A673 (cell line): ENCODE measurements around the gene GOLGA3. TPM values are rescaled to one million over a fixed set of nuclear protein-coding genes. Genes with fewer than 3 reads are reported as not detected.

Experiments used
- BruUV-seq: library from RNA; stranded (reverse); fragments of 400-500 nt; replicated peaks from 2 replicates; lab custom pipeline; 2021; lab: Mats Ljungman, UMichigan
- CTCF ChIA-PET: fragments of 300-600 bp; sonication (Branson Sonifier 250); formaldehyde crosslinking; loops from one replicate; lab custom pipeline; 2022; ENCODE audit warnings: antibody characterized with exemption; lab: Charles Lee
- POLR2A ChIA-PET: fragments of 300-600 bp; sonication (Branson Sonifier 250); formaldehyde crosslinking; loops from one replicate; lab custom pipeline; 2022; ENCODE audit warnings: antibody characterized with exemption; ENCODE audit not compliant: low non-redundant PET; lab: Charles Lee
- DNase-seq: peaks from one replicate; pipeline ENCODE4 v3.0.0-alpha.2; 2015; ENCODE audit warnings: low spot score
- H3K27ac ChIP-seq: fragments of 200-600 bp; sonication (generic); 2 replicates; pipeline ENCODE4 v1.5.1; 2016; ENCODE audit warnings: mixed run types, low read depth, mild to moderate bottlenecking, mixed read lengths, antibody characterized with exemption, low read length; ENCODE audit not compliant: poor library complexity, severe bottlenecking
- H3K27me3 ChIP-seq: fragments of 200-600 bp; sonication (generic); replicated peaks from 2 replicates; pipeline ENCODE4 v1.6.1; 2017; ENCODE audit warnings: mixed run types, low read depth, mild to moderate bottlenecking, mixed read lengths, antibody characterized with exemption, low read length; ENCODE audit not compliant: insufficient read depth, poor library complexity
- H3K36me3 ChIP-seq: fragments of 200-600 bp; sonication (generic); 2 replicates; pipeline ENCODE4 v1.6.1; 2016; ENCODE audit warnings: mixed run types, mild to moderate bottlenecking, mixed read lengths, antibody characterized with exemption, low read length; ENCODE audit not compliant: insufficient read depth, poor library complexity, severe bottlenecking
- H3K4me1 ChIP-seq: fragments of 200-600 bp; sonication (generic); 2 replicates; pipeline ENCODE4 v1.6.1; 2017; ENCODE audit warnings: mixed run types, mild to moderate bottlenecking, mixed read lengths, antibody characterized with exemption, low read length; ENCODE audit not compliant: insufficient read depth, poor library complexity, severe bottlenecking
- H3K4me3 ChIP-seq: fragments of 200-600 bp; sonication (generic); 2 replicates; pipeline ENCODE4 v1.5.1; 2016; ENCODE audit warnings: low read depth, mixed run types, mild to moderate bottlenecking, mixed read lengths, low read length; ENCODE audit not compliant: poor library complexity, severe bottlenecking
- H3K9me3 ChIP-seq: fragments of 200-600 bp; sonication (generic); 2 replicates; pipeline ENCODE4 v1.6.1; 2016; ENCODE audit warnings: mixed run types, low read depth, mild to moderate bottlenecking, mixed read lengths, antibody characterized with exemption, low read length; ENCODE audit not compliant: poor library complexity, severe bottlenecking
- CTCF ChIP-seq: fragments of 300-800, 200-600 bp; sonication (generic); conservative IDR thresholded peaks from 2 replicates; pipeline ENCODE4 v1.5.1; 2017; ENCODE audit warnings: low read depth, mild to moderate bottlenecking, antibody characterized with exemption, low read length, moderate library complexity, mixed read lengths
- EZH2 ChIP-seq: fragments of 200-600 bp; sonication (generic); IDR thresholded peaks from 2 replicates; pipeline ENCODE4 v1.6.1; 2017; ENCODE audit warnings: borderline replicate concordance, low read depth, mild to moderate bottlenecking, mixed read lengths, antibody characterized with exemption, low read length; ENCODE audit not compliant: poor library complexity, severe bottlenecking
- intact Hi-C: fragments of 100-400 bp; cut with micrococcal nuclease; formaldehyde crosslinking; loops from one replicate; pipeline ENCODE4 v1.10.0; 2022; ENCODE audit not compliant: unreplicated experiment
- total RNA-seq: library from RNA; stranded (reverse); gene quantifications from 2 replicates; pipeline ENCODE4 v1.2.3, GENCODE V29; 2021

The GOLGA3 gene
- total RNA-seq, 1 experiment from 2014 or later: 58.4 TPM

GRCh38 chr12:132807295-132808092 is 21.2 kb downstream of the GOLGA3 start:
- Histone ChIP-seq H3K4me3 (no peak overlapping the region), H3K27ac (no peak overlapping the region), H3K27me3 (no peaks in the 10 kb centered on the region), H3K4me1 (no peaks in the 10 kb centered on the region), H3K9me3 (no peaks in the 10 kb centered on the region), H3K36me3 (peaks cover 43% of the 10 kb centered on the region)
- ChIA-PET CTCF (interaction anchor here (0.6 kb wide), 1 partner anchor 58 kb away, joined by 3 read pairs; no protein-coding TSS in a partner anchor), POLR2A (no interaction called here)
- no TSS peak for BruUV-seq
- intact Hi-C loops: no loop called here
- DNase-seq: no peak
- TF ChIP-seq EZH2 (no peak), CTCF (no peak)

- intact Hi-C loops: no loop called here
- no TSS peak for BruUV-seq
- no peaks in the 10 kb centered on the region for H3K4me1 ChIP-seq
- TF ChIP-seq CTCF (no peak), EZH2 (no peak)
- POLR2A ChIA-PET: no interaction called here
- CTCF ChIA-PET: no interaction called here
- H3K9me3 ChIP-seq: no peaks in the 10 kb centered on the region
- peaks cover 39% of the 10 kb centered on the region for H3K36me3 ChIP-seq
- no peaks in the 10 kb centered on the region for H3K27me3 ChIP-seq
- no peak for DNase-seq
- H3K4me3 ChIP-seq: no peak overlapping the region
- no peak overlapping the region for H3K27ac ChIP-seq
These were observed 21.8 kb downstream of the GOLGA3 start for GRCh38 chr12:132806857-132807256.

GRCh38 chr12:132804426-132804861 is 24.2 kb downstream of the GOLGA3 start:
- TF ChIP-seq EZH2 (no peak), CTCF (no peak)
- Histone ChIP-seq H3K9me3 (no peaks in the 10 kb centered on the region), H3K4me3 (no peak overlapping the region), H3K27ac (no peak overlapping the region), H3K4me1 (no peaks in the 10 kb centered on the region), H3K36me3 (peaks cover 60% of the 10 kb centered on the region), H3K27me3 (no peaks in the 10 kb centered on the region)
- intact Hi-C loops: no loop called here
- no TSS peak for BruUV-seq
- no peak for DNase-seq
- ChIA-PET POLR2A (no interaction called here), CTCF (no interaction called here)
